Astrocyte of the cerebellum (primary cell): Measurements from ENCODE around the gene PARVB.

ENCODE experiments used
- DNase-seq: peaks from one replicate; pipeline ENCODE4 v3.0.0-alpha.2; 2011; ENCODE audit warnings: low read depth
- H3K4me3 ChIP-seq: 2 replicates; pipeline ENCODE4 v1.5.1; 2011; ENCODE audit warnings: mild to moderate bottlenecking, low read depth, low read length, moderate library complexity
- CTCF ChIP-seq: IDR thresholded peaks from 2 replicates; pipeline ENCODE4 v1.5.1; 2012; ENCODE audit warnings: low read length, low read depth, moderate library complexity, mild to moderate bottlenecking; ENCODE audit errors: missing control alignments
- in situ Hi-C: cut with HindIII; loops from 2 replicates; pipeline ENCODE4 v1.10.0; 2017; ENCODE audit warnings: low sequenced_read_pairs

Gene PARVB

DNA sequence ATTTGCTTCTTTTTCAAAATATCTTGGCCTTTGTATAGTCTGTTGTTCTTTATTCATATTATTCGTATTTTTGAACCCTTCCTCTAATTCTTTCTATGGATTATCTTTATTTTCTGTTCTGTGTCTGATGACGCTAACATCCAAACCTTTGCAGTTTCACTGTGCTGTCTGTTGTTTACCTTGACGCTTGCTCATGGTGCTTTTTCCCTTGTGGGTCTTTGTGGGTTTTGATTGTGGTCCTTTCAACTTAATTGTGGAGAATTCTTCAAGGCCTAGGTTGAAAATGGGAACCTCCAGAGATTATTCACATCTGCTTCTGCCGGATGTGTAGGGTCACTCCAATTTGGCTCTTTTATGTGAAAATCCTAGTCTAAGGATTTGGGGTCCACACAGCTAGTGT, 191.2 kb downstream of the PARVB start:
- DNase-seq = no peak
- no peak overlapping the region for H3K4me3 ChIP-seq

GRCh38 chr22:44217346-44217745, 193.2 kb downstream of the PARVB start:
- no peak for DNase-seq
- no peak overlapping the region for H3K4me3 ChIP-seq
- no peak for TF ChIP-seq CTCF
- in situ Hi-C loops = no loop called here

More for the DNA sequence above, 191.2 kb downstream of the PARVB start:
- no peak for TF ChIP-seq CTCF
- in situ Hi-C loops = no loop called here

DNA sequence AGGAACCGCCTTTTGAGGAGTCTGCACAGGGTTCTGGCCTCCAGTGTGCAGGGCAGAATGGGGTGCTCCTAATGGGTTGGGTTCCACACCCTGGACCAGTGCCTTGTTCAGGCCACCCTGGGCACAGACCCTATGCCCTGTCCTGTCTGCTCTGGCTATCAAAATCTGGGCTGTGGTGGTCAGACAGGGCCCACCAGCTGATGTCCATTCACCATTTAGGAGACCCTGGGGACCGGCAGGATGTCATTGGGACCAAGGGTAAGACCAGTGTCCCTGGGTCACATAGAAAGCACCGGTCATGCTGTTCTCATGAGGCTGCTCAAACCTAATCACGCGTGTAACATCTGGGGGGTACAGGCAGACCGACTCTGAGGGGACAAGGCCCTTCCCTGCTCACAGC, 194.0 kb downstream of the PARVB start:
- DNase-seq = no peak
- no peak for TF ChIP-seq CTCF
- in situ Hi-C loops = no loop called here
- no peak overlapping the region for H3K4me3 ChIP-seq

GRCh38 chr22:44219101-44219870, 195.2 kb downstream of the PARVB start:
- DNase-seq = no peak
- no peak overlapping the region for H3K4me3 ChIP-seq
- in situ Hi-C loops = no loop called here
- TF ChIP-seq CTCF = no peak

- in situ Hi-C loops = no loop called here
Measured at GRCh38 chr22:44220727-44221680, 196.9 kb downstream of the PARVB start.

More at GRCh38 chr22:44220727-44221680, 196.9 kb downstream of the PARVB start:
- no peak for TF ChIP-seq CTCF
- no peak overlapping the region for H3K4me3 ChIP-seq
- no peak for DNase-seq
